Measurements from ENCODE around the gene RPS27A. TPM values are rescaled to one million over a fixed set of nuclear protein-coding genes. Genes with fewer than 3 reads are reported as not detected.
"Not testable (repeated sequence)": the region's sequence is repeated elsewhere in the genome, so short reads cannot be mapped to it uniquely, and the experiment has no call there.

The RPS27A gene
- 100 to 1,000 TPM; 869 to 878 TPM for total RNA-seq

DNA sequence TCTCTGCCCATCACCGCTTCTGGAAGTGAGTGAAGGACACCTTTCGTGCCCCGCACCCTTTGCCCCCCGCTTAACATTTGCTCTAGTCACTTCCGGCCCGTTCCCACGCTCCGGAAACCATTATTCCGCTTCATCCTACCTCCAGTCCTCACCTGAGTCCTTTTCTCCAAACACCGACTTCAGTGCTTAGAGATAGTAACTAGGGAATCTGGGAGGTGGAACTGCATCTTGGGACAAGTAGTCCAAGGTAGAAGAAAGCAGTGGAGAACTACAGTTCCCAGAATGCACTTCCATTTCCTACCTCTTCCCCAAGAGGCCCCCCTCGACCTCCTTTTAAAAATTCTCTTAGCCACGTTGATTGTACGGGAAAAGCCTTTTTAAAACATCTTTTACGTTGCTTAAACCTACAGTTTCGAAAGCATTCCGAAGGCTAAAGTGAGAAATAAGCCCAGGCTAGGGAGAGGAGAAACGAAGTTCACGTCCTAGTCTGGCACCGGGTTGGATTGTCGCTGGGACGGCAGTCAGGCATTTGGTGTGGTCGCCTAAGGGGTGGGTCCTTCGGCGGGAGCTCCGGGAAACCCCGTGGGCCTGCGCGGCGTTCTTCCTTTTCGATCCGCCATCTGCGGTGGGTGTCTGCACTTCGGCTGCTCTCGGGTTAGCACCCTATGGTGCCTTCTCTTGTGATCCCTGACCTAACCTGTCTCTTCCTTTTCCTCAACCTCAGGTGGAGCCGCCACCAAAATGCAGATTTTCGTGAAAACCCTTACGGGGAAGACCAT lies at the start of gene RPS27A, which contains the start of gene CLHC1:
Gene RPS27A (plus strand): TSS at position 605 of the 779 bp plus-strand sequence. CDS start 137 bp downstream, at position 742.
Gene CLHC1 (minus strand): TSS at position 210 of the 779 bp plus-strand sequence. CDS start 9,882 bp downstream, outside the sequence.
- H3K36me3 Mint-ChIP-seq (ENCODE audit: low read depth): peaks cover 63% of the 10 kb centered on the region
- H3K4me3 Mint-ChIP-seq: peak within 1 kb of the TSS; percentile 97
- H3K9me3 Mint-ChIP-seq: no peaks in the 10 kb centered on the region
- ChIA-PET CTCF (interaction anchor here (1.0 to 1.5 kb wide), 2 partner anchors 9 to 38 kb away, joined by 3 to 4 read pairs; no protein-coding TSS in a partner anchor), POLR2A (interaction anchor here (0.6 to 1.5 kb wide), 14 partner anchors 9 to 1125 kb away, joined by 3 to 52 read pairs (median 6); partner anchors contain the start of genes CCDC88A, CFAP36, MTIF2 and PPP4R3B)
- peaks cover 67% of the 10 kb centered on the region for H3K4me1 Mint-ChIP-seq
- DNase-seq: peak; percentile 91
- H3K27me3 Mint-ChIP-seq: no peaks in the 10 kb centered on the region
- peak within 1 kb of the TSS; percentile 96 for H3K27ac Mint-ChIP-seq

DNA sequence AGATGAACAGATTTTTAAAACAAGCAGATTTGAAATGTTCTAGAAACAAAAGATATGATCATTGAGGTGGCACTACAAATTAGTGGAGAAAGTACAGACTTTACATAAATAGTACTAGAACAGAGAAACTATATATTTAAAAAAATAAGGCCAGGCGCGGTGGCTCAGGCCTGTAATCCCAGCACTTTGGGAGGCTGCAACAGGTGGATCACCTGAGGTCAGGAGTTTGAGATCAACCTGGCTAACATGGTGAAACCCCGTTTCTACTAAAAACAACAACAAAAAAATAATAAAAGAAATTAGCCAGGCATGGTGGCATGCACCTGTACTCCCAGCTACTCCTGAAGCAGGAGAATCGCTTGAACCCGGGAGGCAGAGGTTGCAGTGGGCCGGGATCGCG lies 45.7 kb upstream of the RPS27A start:
- H3K4me1 Mint-ChIP-seq; H3K27me3 Mint-ChIP-seq; CTCF ChIA-PET; DNase-seq; H3K4me3 Mint-ChIP-seq; H3K27ac Mint-ChIP-seq; H3K36me3 Mint-ChIP-seq (ENCODE audit: low read depth); H3K9me3 Mint-ChIP-seq; POLR2A ChIA-PET: not testable (repeated sequence)

DNA sequence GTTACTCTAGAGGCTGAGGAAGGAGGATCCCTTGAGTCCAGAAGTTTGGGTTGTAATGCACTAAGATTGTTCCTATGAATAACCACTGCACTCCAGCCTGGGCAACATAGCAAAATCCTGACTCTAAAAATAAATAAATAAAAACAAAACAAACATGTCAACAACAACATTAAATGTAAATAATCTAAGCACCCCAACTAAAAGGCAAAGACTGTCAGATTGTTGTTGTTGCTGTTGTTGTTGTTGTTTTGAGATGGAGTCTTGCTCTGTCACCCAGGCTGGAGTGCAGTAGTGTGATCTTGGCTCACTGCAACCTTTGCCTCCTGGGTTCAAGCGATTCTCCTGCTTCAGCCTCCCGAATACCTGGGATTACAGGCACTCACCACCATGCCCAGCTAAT lies 40.6 kb upstream of the RPS27A start:
- H3K9me3 Mint-ChIP-seq; POLR2A ChIA-PET; DNase-seq; H3K4me1 Mint-ChIP-seq; H3K27me3 Mint-ChIP-seq; H3K4me3 Mint-ChIP-seq; H3K36me3 Mint-ChIP-seq (ENCODE audit: low read depth); H3K27ac Mint-ChIP-seq: not testable (repeated sequence)
- CTCF ChIA-PET: interaction anchor here (1.7 kb wide), 1 partner anchor 16 kb away, joined by 7 read pairs; no protein-coding TSS in a partner anchor

DNA sequence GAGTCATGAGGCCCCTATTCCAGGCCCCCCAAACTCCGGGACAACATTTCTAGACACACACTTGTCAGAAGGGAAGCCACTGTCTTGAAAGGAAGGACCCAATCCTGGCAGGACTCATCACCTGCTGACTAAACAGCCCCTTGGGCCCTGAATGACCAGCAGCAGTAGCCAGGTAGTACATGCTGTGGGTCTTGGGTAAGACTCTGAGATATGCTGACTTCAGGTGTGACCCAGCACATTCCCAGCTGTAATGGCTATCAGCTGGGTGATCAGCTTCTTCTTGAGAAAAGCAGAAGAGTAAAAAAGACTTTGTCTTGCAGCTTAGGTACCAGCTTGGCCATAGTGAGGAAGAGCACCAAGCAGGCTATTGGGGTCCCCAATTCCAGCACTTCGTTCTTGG lies 36.0 kb upstream of the RPS27A start:
- DNase-seq: no peak
- H3K9me3 Mint-ChIP-seq: peaks cover 8% of the 10 kb centered on the region
- no peak overlapping the region for H3K27ac Mint-ChIP-seq
- H3K4me3 Mint-ChIP-seq: no peak overlapping the region
- no peaks in the 10 kb centered on the region for H3K4me1 Mint-ChIP-seq
- ChIA-PET CTCF (no interaction called here), POLR2A (no interaction called here)
- no peaks in the 10 kb centered on the region for H3K27me3 Mint-ChIP-seq
- H3K36me3 Mint-ChIP-seq (ENCODE audit: low read depth): peaks cover 24% of the 10 kb centered on the region

DNA sequence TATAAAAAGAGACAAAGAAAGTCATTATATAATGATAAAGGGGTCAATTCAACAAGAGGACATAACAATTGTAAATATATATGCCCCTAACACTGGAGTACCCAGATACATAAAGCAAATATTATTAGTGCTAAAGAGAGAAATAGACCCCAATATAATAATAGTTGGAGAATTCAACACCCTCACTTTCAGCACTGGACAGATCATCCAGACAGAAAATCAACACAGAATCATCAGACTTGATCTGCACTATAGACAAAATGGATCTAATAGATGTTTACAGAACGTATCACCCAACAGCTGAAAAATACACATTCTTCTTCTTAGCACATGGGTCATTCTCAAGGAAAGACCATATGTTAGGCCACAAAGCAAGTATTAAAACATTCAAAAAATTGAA lies 32.1 kb upstream of the RPS27A start:
- POLR2A ChIA-PET: interaction anchor here (1.0 kb wide), 1 partner anchor 22 kb away, joined by 3 read pairs; no protein-coding TSS in a partner anchor
- Mint-ChIP-seq H3K36me3 (ENCODE audit: low read depth) (peaks cover 37% of the 10 kb centered on the region), H3K9me3 (peaks cover 10% of the 10 kb centered on the region), H3K4me3 (no peak overlapping the region), H3K27ac (no peak overlapping the region), H3K4me1 (no peaks in the 10 kb centered on the region), H3K27me3 (no peaks in the 10 kb centered on the region)
- no peak for DNase-seq
- CTCF ChIA-PET: no interaction called here

DNA sequence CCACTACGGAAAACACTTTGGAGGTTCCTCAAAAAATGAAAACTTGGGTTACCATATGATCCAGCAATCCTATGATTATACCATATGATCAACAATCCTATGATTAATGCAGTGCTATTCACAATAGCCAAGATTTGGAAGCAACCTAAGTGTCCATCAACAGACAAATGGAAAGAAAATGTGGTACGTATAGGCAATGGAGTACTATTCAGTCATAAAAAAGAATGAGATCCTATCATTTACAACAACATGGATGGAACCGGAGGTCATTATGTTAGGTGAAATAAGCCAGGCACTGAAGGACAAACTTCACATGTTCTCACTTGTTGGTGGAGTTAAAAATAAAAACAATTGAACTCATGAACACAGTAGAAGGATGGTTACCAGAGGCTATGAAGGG lies 28.0 kb upstream of the RPS27A start:
- Mint-ChIP-seq H3K4me1 (no peaks in the 10 kb centered on the region), H3K9me3 (peaks cover 8% of the 10 kb centered on the region), H3K36me3 (ENCODE audit: low read depth) (peaks cover 28% of the 10 kb centered on the region), H3K27ac (no peak overlapping the region), H3K4me3 (no peak overlapping the region), H3K27me3 (no peaks in the 10 kb centered on the region)
- ChIA-PET CTCF (no interaction called here), POLR2A (no interaction called here)
- DNase-seq: no peak

DNA sequence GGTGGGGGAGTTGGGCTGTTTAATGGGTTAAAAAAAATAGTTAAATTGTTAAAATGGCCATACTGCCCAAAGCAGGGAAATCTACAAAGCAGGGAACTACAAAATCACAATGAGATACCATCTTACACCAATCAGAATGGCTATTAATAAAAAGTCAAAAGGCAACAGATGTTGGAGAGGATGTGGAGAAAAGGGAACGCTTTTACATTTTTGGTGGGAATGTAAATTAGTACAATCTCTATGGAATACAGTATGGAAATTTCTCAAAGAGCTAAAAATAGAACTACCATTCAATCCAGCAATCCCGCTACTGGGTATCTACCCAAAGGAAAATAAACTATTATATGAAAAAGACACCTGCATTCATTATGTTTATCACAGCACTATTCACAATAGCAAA lies 27.5 kb upstream of the RPS27A start:
- H3K4me1 Mint-ChIP-seq: no peaks in the 10 kb centered on the region
- DNase-seq: no peak
- peaks cover 26% of the 10 kb centered on the region for H3K36me3 Mint-ChIP-seq (ENCODE audit: low read depth)
- no peak overlapping the region for H3K4me3 Mint-ChIP-seq
- ChIA-PET POLR2A (no interaction called here), CTCF (no interaction called here)
- H3K27ac Mint-ChIP-seq: no peak overlapping the region
- peaks cover 8% of the 10 kb centered on the region for H3K9me3 Mint-ChIP-seq
- H3K27me3 Mint-ChIP-seq: no peaks in the 10 kb centered on the region

DNA sequence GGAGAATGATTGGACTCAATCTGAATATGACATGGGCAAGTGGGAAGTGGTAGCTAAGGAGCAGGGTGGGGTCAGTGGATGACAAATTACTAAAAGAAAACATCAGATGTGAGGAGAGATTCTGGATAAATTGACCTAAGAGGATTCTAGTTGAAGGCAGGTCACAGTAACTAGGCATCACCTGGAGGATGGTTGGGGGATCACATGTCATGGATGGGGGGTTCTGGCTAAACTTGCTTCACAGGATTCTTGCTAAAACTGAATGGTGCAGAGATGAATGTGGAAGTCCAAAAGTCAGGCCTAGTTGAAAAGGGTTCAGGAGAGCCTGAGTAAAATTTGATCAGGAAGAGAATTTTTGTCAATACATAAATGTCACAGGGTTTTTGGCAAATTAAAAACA lies 18.7 kb upstream of the RPS27A start:
- Mint-ChIP-seq H3K36me3 (ENCODE audit: low read depth) (no peaks in the 10 kb centered on the region), H3K27ac (no peak overlapping the region), H3K27me3 (no peaks in the 10 kb centered on the region), H3K4me1 (no peaks in the 10 kb centered on the region), H3K9me3 (no peaks in the 10 kb centered on the region), H3K4me3 (no peak overlapping the region)
- DNase-seq: no peak
- ChIA-PET POLR2A (interaction anchor here (1.0 kb wide), 1 partner anchor 9 kb away, joined by 5 read pairs; no protein-coding TSS in a partner anchor), CTCF (no interaction called here)

DNA sequence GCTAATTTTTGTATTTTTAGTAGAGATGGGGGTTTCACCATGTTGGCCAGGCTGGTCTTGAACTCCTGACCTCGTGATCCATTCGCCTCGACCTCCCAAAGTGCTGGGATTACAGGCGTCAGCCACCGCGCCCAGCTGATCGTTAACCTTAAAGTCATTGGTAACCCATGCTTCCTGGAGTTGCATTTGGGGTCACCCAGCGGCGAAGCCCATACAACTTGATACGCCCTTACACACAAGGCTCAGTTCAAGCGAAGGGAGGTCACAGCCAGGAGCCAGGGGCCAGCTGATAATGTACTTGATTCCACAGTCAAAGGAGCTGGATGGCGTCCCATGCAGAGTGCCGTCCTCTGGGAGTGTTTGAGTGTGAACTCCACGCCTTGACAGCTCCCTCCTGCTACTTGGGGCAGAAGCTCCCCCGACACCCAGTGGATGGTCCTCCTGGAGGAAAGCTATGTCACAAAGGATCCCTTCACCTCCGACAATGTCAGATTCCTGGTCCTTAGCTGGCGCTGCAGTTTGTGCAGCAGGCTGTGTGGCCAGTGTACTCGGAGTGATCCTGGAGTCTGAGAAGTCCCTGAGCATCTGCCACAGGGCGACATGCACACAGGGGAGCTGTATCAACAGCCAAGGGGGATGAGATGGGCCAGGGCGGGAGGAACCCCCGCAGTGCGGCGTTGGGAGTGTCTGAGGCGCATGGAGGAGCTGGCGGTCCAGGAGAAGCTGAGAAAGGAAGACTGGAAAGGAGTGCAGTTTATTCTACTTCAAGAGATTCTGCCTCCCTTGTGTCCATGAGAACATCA lies 8.3 kb upstream of the RPS27A start:
- POLR2A ChIA-PET: interaction anchor here (0.7 to 4.3 kb wide), 11 partner anchors 9 to 393 kb away, joined by 3 to 52 read pairs (median 4); partner anchors contain the start of genes CFAP36, CLHC1, PPP4R3B and RPS27A
- H3K27ac Mint-ChIP-seq: peak overlapping the region; percentile 78
- H3K9me3 Mint-ChIP-seq: no peaks in the 10 kb centered on the region
- no peak for DNase-seq
- H3K36me3 Mint-ChIP-seq (ENCODE audit: low read depth): peaks cover 14% of the 10 kb centered on the region
- CTCF ChIA-PET: interaction anchor here (1.0 to 1.6 kb wide), 6 partner anchors 48 to 296 kb away, joined by 3 to 8 read pairs (median 3); partner anchors contain the start of genes CFAP36 and RTN4
- H3K27me3 Mint-ChIP-seq: no peaks in the 10 kb centered on the region
- peaks cover 41% of the 10 kb centered on the region for H3K4me1 Mint-ChIP-seq
- H3K4me3 Mint-ChIP-seq: peak overlapping the region; percentile 72

DNA sequence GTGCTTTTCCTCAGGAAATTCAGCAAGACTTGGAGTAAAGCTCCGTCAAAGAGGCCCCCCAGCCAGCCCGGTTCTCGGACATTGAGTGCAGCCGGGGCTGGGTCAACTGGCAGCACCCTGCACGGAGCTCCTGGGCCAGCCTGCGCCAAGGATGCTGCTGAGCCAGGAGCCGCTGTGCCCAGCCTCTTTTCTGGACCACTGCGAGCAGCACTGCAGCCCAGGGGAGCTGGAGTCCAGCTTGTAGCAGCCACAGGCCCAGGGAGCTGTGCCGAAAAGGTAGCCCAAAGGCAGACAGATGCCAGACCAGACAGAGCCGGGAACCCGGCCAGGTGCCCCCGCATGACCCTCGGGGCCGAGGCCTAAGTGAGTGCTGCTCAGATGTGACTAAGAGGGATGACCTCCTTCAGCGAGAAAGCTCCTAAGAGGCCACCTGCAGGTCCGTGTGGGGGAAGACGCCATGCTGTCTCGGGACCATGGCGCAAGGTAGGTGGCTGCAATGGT lies 7.7 kb upstream of the RPS27A start:
- Mint-ChIP-seq H3K4me1 (peaks cover 46% of the 10 kb centered on the region), H3K36me3 (ENCODE audit: low read depth) (peaks cover 18% of the 10 kb centered on the region), H3K27me3 (no peaks in the 10 kb centered on the region), H3K27ac (no peak overlapping the region), H3K4me3 (no peak overlapping the region), H3K9me3 (no peaks in the 10 kb centered on the region)
- CTCF ChIA-PET: interaction anchor here (1.3 to 1.6 kb wide), 3 partner anchors 49 to 295 kb away, joined by 3 to 8 read pairs (median 3); partner anchors contain the start of genes CFAP36 and RTN4
- POLR2A ChIA-PET: interaction anchor here (0.7 to 4.3 kb wide), 7 partner anchors 8 to 393 kb away, joined by 3 to 52 read pairs (median 5); partner anchors contain the start of genes CFAP36, CLHC1, PPP4R3B and RPS27A
- no peak for DNase-seq

DNA sequence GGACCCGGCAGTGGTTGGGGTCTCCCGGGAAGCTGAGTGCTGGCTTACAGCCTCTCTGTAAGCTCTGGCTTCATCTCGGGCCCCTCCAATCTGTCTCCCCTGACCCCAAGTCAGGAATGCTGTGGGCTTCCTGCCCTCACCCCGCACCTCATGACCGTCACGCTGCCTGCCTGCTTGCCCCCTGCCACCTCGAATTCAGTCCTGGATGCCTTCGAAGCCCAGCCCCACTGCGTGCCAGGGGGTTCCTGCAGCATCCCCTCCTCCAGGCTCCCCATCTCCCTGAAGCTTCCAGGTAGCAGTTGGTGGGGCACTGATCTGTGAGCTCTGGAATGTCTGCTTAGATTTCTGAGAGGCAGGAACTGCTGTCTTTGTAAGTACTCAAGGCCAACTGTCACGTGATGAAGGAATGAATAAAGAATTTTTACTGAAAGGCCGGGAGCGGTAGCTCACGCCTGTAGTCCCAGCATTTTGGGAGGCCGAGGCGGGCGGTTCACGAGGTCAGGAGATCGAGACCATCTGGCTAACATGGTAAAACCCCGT lies 6.9 kb upstream of the RPS27A start:
- peaks cover 53% of the 10 kb centered on the region for H3K4me1 Mint-ChIP-seq
- no peak for DNase-seq
- POLR2A ChIA-PET: interaction anchor here (1.4 to 3.3 kb wide), 2 partner anchors 11 to 293 kb away, joined by 3 to 12 read pairs; partner anchors contain the start of gene CFAP36
- peaks cover 24% of the 10 kb centered on the region for H3K36me3 Mint-ChIP-seq (ENCODE audit: low read depth)
- CTCF ChIA-PET: interaction anchor here (1.3 kb wide), 1 partner anchor 49 kb away, joined by 3 read pairs; no protein-coding TSS in a partner anchor
- no peak overlapping the region for H3K4me3 Mint-ChIP-seq
- no peaks in the 10 kb centered on the region for H3K27me3 Mint-ChIP-seq
- H3K27ac Mint-ChIP-seq: no peak overlapping the region
- H3K9me3 Mint-ChIP-seq: no peaks in the 10 kb centered on the region

DNA sequence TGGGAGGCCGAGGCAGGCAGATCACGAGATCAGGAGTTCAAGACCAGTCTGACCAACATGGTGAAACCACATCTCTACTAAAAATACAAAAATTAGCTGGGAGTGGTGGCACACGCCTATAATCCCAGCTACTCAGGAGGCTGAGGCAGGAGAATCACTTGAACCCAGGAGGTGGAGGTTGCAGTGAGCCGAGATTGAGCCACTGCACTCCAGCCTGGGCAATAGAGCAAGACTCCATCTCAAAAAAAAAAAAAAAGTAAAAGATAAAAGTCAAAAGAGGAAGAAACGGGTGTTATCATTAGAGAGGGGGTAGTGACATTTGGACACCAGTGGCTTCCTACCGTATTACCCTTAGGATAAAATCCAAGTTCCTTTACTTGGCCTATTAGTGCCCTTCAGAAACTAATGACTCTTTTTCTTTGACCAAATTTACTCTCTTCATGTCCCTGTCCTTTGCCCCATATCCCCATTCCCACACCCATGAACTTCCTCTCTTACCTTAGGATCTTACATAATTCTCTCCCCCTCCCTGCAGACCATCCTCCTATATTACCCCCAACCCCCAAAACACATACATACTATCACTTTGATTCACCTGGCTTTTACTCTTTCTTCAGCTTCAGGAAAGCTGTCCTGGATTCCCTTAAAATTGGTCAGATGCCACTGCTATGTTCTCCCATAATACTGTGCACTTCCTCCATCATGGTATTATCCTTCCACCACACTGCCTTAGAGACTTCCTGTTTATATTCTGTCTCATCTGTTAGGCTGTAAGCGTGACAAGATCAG lies 4.9 kb upstream of the RPS27A start:
- DNase-seq, H3K9me3 Mint-ChIP-seq, CTCF ChIA-PET, H3K27me3 Mint-ChIP-seq: not testable (repeated sequence)
- Mint-ChIP-seq H3K27ac (peak overlapping the region; percentile 65), H3K4me3 (peak overlapping the region; percentile 33), H3K4me1 (peaks cover 47% of the 10 kb centered on the region), H3K36me3 (ENCODE audit: low read depth) (peaks cover 24% of the 10 kb centered on the region)
- POLR2A ChIA-PET: interaction anchor here (1.1 kb wide), 1 partner anchor 32 kb away, joined by 3 read pairs; no protein-coding TSS in a partner anchor
